K562 (cell line): ENCODE measurements around the gene SLC1A4. TPM values are rescaled to one million over a fixed set of nuclear protein-coding genes. Genes with fewer than 3 reads are reported as not detected.
A peak's percentile ranks its signal among the peaks of the same experiment; 100 is the strongest.

ENCODE experiments used
- CEBPB ChIP-seq: fragments of 450-650 bp; IDR thresholded peaks from 2 replicates; pipeline ENCODE4 v1.6.1; 2016; ENCODE audit warnings: missing genetic modification characterization, missing compliant biosample characterization
- DLX4 ChIP-seq: fragments of 250-450 bp; sonication (Bioruptor Pico); IDR thresholded peaks from 2 replicates; pipeline ENCODE4 v1.6.1; 2021; ENCODE audit warnings: mild to moderate bottlenecking
- FOSL1 ChIP-seq: fragments of 200-800 bp; sonication (Bioruptor generic); conservative IDR thresholded peaks from 2 replicates; pipeline ENCODE4 v1.6.1; 2016; ENCODE audit warnings: missing genetic modification characterization, missing compliant biosample characterization
- FOXJ2 ChIP-seq: fragments of 200-800 bp; sonication (Bioruptor generic); IDR thresholded peaks from 2 replicates; pipeline ENCODE4 v1.6.1; 2016; ENCODE audit warnings: missing genetic modification characterization, missing compliant biosample characterization
- FOXK1 ChIP-seq: sonication (generic); formaldehyde crosslinking; IDR thresholded peaks from 2 replicates; pipeline ENCODE4 v1.8.0; 2022; ENCODE audit warnings: missing genetic modification reagents, mild to moderate bottlenecking, borderline replicate concordance
- FOXP4 ChIP-seq: sonication (generic); formaldehyde crosslinking; IDR thresholded peaks from 2 replicates; pipeline ENCODE4 v1.8.0; 2022; ENCODE audit warnings: mild to moderate bottlenecking, missing genetic modification reagents, borderline replicate concordance
- HMGXB4 ChIP-seq: sonication (generic); formaldehyde crosslinking; IDR thresholded peaks from 2 replicates; pipeline ENCODE4 v1.8.1; 2023; ENCODE audit warnings: mild to moderate bottlenecking, missing genetic modification reagents
- NCOA2 ChIP-seq, 2 experiments: fragments of 450-650 bp; IDR thresholded peaks; 2 replicates each; pipeline ENCODE4 v1.6.1; 2018; ENCODE audit warnings: mild to moderate bottlenecking in 2 of 2, moderate library complexity in 1 of 2; ENCODE audit not compliant: partially characterized antibody in 2 of 2
- POLR3A ChIP-seq: IDR thresholded peaks from 2 replicates; pipeline ENCODE4 v1.6.1; 2011; ENCODE audit warnings: borderline replicate concordance, mild to moderate bottlenecking, moderate library complexity; ENCODE audit not compliant: insufficient read length, insufficient read depth; ENCODE audit errors: extremely low read depth
- PTTG1 ChIP-seq: fragments of 450-650 bp; IDR thresholded peaks from 2 replicates; pipeline ENCODE4 v1.6.1; 2016; ENCODE audit warnings: low read depth, mild to moderate bottlenecking, missing genetic modification characterization, missing compliant biosample characterization
- RBBP5 ChIP-seq: fragments of 200-600 bp; sonication (generic); IDR thresholded peaks from 2 replicates; pipeline ENCODE4 v1.6.1; 2012; ENCODE audit warnings: borderline replicate concordance, mild to moderate bottlenecking, low read length, control low read depth, inconsistent platforms; ENCODE audit not compliant: insufficient read depth, poor library complexity, severe bottlenecking
- RBM15 ChIP-seq: fragments of 200-400 bp; formaldehyde crosslinking; IDR thresholded peaks from 2 replicates; pipeline ENCODE4 v1.6.1; 2018; ENCODE audit warnings: mild to moderate bottlenecking, low read length, moderate library complexity; ENCODE audit not compliant: insufficient read depth
- ZBTB2 ChIP-seq: fragments of 450-650 bp; IDR thresholded peaks from 2 replicates; pipeline ENCODE4 v1.6.1; 2016; ENCODE audit warnings: antibody characterized with exemption
- ZKSCAN1 ChIP-seq: fragments of 150-350 bp; IDR thresholded peaks from 2 replicates; pipeline ENCODE4 v1.6.1; 2016; ENCODE audit warnings: low read depth, low read length
- ZKSCAN3 ChIP-seq: fragments of 250-450 bp; sonication (Bioruptor Pico); IDR thresholded peaks from 2 replicates; pipeline ENCODE4 v1.4.0; 2020
- ZNF184 ChIP-seq: sonication (generic); formaldehyde crosslinking; IDR thresholded peaks from 2 replicates; pipeline ENCODE4 v1.5.0; 2020; ENCODE audit warnings: missing genetic modification reagents
- ZNF217 ChIP-seq: sonication (generic); formaldehyde crosslinking; IDR thresholded peaks from 2 replicates; pipeline ENCODE4 v1.8.0; 2022; ENCODE audit warnings: mild to moderate bottlenecking, missing genetic modification reagents
- ZNF518B ChIP-seq: fragments of 250-450 bp; sonication (Bioruptor Pico); IDR thresholded peaks from 2 replicates; pipeline ENCODE4 v1.5.0; 2021; ENCODE audit warnings: mild to moderate bottlenecking, moderate library complexity
- ZNF561 ChIP-seq: fragments of 450-650 bp; formaldehyde crosslinking; conservative IDR thresholded peaks from 2 replicates; pipeline ENCODE4 v1.4.0; 2020; ENCODE audit warnings: mild to moderate bottlenecking, moderate library complexity
- polyA plus RNA-seq, 8 experiments: library from polyadenylated mRNA; depleted of rRNA in 4 of 8; stranded (reverse) in 5 of 8; unstranded in 3 of 8; fragments of >200 nt; fragmentation: Nextera tagmentation in 2 of 8; fragmentation: Illumina TruSeq in 1 of 8; extraction: Ambion mirVana in 2 of 8; extraction: Trizol in 1 of 8; gene quantifications; 2 replicates each; pipeline versions ENCODE4 v1.2.1 to v1.2.3, GENCODE V29; 2011 to 2014; ENCODE audit warnings: inconsistent platforms in 1 of 8, missing spikeins in 1 of 8
- total RNA-seq, 7 experiments: library from RNA; depleted of rRNA in 6 of 7; stranded (reverse); fragments of >200 nt in 6 of 7; fragmentation: Illumina TruSeq in 2 of 7; extraction: Trizol in 2 of 7; gene quantifications; 2 replicates each; pipeline versions ENCODE4 v1.2.1 to v1.2.3, GENCODE V29; 2011 to 2021; ENCODE audit warnings: low replicate concordance in 1 of 7

Gene SLC1A4
- total and polyA plus RNA-seq, 9 of the 15 experiments (the other 6 are each of a cell fraction or from before 2014, with no cell fraction given) = 4.4 to 24.0 (median 10.9) TPM

GRCh38 chr2:65021709-65022108 lies 32.5 kb downstream of the SLC1A4 start (continued):
- no peak for TF ChIP-seq ZNF217
- no peak for TF ChIP-seq FOXK1 (CRISPR knock-in tag)
- peak; percentile 42 for TF ChIP-seq RBBP5
- TF ChIP-seq FOSL1 (tag) = peak; percentile 76
- no peak for TF ChIP-seq FOXJ2 (tag)
- TF ChIP-seq ZNF184 (CRISPR knock-in tag) = no peak
- TF ChIP-seq FOXP4 = no peak
- peak; percentile 62 to 82 for TF ChIP-seq NCOA2 (IDR thresholded peaks at IDR 0.05; ENCODE audit: partially characterized antibody in 2 of 2)
- TF ChIP-seq DLX4 = no peak
- no peak for TF ChIP-seq ZKSCAN3 (CRISPR knock-in tag)
- TF ChIP-seq CEBPB (tag) = no peak
- no peak for TF ChIP-seq ZNF561 (CRISPR knock-in tag)
- no peak for TF ChIP-seq RBM15
- TF ChIP-seq ZKSCAN1 = no peak
- TF ChIP-seq ZNF518B = no peak
- TF ChIP-seq POLR3A = no peak
- no peak for TF ChIP-seq PTTG1 (tag)
- peak; percentile 24; the same call in 1 of the 2 replicates for TF ChIP-seq ZBTB2
- no peak for TF ChIP-seq HMGXB4 (CRISPR knock-in tag)
